CD1c-positive myeloid dendritic cell (primary cell): ENCODE measurements around the gene WNT7A.

ENCODE experiments used
- DNase-seq: peaks from one replicate; pipeline ENCODE4 v3.0.0-alpha.2; 2016; ENCODE audit errors: extremely low spot score

Gene WNT7A

DNA sequence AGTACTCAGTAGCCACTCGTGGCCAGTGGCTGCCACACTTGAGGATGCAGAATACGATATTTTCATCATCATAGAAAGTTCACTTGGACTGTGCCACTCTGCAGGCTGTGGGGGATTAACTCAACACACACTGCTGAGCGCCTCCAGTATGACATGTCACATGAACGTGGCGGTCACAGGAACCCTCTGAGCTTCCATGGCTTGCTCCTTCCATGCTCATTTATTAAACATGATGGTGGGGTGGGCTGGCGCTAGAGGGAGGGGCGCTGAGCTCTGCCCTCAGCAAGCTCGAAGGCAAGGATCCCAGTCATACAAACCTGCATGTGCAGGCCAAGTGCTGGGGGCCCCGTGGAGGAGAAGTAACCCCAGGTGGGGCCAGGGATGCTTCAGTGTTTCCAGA lies 85.5 kb downstream of the WNT7A start:
- DNase-seq, result no peak

DNA sequence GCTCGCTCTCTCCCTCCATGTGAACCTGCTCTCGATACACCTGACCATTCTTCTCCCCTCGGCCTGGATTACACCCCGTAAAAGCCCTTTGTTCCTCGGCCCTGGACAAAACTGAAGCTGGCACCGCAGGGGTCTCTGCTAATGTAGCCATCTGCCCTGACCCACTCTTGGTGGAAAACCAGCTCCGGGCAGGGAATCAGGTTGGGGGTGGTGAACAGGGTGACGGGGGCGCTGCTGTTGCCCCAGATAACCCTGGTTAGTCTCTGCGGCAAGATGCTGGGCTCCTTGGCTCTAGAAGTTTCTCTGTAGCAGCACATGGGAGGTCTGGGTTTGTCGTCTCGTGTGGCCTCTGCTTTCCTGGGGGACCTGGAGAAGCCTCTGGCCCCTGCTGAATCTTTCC lies 86.4 kb downstream of the WNT7A start:
- DNase-seq, result no peak

DNA sequence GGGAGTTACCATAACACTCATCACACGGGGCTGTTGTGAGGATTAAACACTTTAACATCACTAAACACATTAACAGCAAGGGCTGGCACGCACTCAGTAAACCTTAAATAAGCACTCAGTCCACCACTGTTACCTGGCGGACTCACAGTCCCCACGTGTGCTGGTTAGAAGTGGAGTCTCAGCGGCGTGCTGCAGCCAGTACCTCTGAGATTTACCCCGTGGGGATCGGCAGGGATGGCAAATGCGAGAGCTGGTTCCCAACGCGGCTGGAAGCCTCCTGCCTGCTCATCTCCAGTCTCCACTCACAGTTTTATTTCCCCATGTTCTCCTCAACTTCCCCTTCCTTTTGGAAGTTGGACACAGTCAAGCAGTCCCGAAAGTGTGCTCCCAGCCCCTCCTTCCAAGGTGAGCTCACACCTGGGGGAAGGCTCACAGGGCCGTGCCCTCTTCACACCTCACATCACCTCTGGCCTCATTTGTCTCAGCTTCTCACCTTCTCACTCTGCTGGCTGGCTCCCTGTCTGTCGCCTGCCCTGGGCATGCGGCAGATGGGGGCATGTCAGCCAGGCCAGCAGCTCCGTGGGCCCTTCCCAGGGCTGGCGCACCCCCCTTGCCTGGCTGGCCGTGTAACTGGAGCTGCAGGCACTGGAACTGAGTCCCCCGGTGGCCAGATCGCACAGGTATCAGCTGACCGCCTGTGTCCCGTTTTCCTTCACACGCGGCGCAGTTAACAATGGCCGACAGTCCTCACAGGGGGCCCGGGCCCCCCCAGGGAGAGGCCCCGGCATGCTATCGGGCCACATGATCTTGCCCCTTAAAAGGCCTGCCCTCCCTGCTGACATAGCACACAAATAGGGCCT lies 87.1 kb downstream of the WNT7A start:
- DNase-seq, result no peak

DNA sequence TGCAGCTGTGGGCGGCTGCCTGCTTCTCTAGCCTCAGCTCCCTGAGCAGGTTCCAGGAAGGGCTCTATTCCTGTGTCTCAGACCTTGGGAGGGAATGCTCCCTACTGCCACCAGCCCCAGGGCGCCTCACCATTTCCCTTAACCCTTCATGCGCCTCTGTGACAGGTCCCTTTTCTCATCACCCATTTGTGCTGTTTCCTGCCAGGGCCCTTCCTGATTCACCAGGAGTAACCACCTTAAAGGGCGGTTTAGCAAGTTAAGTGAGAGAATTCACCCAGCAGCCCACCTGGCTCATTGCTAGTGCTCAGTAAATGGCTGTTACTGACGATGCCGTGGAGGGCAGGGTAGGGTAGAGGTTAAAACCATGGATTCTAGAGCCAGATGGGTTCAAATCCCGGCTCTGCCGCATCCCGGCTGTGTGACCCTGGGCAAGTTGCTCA lies 87.8 kb downstream of the WNT7A start:
- DNase-seq, result no peak

DNA sequence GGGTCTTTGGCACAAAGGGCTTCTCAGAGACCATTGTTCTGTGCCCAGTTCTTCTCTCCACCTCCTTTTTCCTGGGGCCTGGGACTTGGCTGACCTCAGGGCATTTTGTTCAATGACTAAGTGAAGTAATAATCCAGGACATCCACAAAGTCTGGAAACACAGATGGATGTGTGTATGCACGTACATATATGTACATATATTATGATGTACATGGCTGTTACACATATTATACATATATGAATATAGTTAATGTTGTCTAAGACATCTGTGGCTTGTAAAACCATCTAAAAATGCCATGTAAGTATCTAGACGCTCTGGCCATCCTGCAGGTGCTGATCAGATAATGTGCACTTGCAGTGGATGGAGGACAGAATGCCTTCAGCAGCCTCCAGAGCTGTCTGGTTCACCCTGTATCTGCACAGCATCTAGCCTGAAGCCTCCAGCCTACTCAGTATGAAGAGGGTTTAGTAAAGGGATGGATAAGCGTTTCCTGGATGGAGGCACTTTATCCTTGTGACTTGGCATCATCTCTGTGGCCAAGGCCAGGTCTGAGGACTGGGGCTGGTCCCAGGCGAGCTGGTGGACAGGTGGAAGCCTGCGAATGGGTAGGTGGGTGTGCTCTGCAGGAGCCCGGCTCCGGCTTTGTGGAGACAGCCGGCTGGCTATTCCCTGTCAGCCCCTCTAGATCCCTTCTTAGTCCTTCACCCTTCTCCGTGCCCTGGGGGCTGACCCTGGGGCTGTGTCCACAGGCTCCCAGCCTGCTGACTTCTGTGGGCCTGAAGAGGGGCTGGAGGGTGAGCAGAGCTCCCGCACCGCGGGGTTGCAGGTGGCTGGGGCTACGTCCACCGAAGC lies 88.4 kb downstream of the WNT7A start:
- no peak for DNase-seq

DNA sequence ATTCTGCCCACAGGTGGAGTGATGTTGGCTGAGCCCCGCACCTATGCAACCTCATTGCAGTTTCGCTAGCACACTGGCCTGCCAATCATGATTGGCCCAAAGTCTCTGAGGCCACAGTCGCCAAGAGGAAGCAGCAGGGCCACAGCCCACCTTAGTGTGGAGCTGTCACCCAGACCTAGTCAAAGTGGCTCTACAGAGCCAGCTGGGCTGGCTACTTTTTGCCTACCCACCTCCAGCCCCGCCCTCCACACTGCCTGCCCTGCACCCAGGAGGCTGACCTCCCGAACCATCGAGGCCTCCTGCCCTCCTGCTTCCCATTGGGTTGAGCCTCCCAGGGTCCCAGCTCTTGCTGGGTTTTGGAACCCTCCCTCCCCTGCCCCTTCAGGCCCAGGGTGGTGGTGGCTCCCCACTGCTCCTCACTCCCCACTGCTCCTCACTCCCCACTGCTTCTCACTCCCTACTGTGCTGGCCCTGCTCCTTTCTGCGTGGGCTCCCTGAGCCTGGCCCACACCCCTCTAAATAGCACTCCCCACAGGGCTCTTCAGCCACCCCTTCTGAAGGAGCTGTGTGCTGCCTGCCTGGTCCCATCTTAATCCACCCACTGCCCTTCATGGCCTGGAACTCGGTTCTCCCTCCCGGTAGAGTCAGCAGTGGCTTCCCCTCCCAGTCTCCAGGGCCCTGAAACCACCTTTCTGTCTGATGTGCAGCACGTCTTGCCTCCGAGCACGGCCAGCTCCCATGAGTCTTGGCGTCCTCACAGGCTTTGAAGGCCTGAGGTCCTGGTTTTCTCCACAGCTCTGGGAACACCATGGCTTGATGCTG lies 89.3 kb downstream of the WNT7A start:
- no peak for DNase-seq

DNA sequence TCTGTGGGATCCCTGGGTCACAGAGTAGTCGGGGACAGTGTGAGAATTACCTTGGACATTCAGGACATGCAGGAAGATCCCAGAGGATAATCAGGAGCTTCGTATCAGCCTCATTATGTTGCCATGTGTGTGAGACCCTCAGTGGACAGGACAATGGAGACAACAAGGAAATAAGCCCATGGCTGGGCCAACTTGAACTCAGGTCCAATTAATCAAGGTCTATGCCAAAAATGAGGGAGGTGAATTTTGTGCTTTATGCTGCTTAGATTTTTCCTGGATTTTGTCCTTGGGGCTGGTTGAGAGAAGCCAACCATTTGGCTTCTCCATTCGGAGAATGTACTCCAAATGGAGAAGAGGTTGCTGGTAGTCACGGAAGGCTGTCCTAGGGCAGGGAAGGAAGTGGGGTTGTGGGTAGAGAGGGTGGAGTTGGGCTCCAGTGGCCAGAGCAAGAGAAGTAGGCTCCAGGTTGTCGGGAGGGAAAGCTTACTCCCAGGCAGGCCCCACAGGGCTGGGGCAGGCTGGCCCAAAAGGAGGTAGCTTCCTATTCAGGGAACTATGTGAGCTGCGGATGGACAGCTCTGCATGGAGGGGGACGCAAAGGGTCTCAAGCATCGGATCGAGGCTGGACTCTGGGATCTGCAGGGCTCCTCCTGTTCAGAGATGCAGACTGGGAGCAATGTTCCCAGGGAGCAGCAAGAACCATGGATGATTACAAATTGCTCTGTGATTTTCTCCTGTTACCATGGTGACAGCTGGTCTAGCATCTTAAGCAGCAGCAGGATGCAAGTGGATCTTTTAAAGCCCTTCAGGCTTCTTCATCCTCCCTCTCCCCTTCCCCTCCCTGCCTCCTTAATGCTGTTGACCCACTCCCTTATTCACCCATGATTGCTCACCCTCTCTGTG lies 91.1 kb downstream of the WNT7A start:
- DNase-seq, result no peak

DNA sequence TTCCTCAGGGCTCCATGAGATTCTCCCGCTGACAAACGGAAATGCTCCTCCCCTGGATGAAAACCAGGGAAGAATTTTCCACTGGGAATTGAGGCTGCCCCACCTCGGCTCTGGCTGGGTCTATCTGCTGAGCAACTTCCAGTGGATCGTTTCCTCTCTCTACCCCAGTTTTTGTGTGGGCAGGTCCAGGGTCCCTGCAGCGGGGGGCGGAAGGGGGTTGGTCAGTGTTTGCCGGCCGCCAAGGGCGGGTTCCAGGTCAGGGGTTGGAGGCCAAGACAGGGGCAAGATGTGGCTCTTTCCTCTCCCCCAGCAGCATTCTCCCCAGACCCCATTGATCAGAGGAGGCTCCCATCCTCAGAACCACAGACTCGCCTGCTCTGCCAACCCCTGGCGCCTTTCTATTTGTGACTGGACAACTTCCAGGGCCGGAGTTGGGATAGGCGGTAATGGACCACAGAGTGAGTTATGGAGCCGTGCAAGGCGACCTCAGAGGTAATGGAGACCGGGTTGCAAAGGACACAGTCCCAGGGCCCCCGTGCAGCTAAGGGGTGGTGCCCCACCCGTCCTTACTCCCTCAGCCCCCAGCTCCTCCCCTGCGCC lies 92.2 kb downstream of the WNT7A start:
- no peak for DNase-seq

DNA sequence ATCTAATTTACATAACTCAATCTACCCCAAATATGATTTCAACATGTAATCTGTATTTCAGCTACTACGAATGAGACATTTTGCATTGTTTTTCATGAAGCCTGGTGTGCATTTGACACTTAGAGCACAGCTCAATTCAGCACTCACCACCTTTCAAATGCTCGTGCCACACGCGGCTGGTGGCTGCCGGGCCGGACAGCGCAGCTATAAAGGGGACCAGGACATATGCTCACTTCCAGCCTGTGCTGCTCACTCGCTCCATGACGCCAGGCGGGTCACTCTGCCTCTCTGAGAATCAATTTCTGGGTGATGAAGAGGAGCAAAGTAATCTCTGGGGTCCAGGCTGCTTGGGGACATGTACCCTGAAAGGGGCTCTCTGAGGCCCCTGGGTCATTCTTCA lies 93.1 kb downstream of the WNT7A start:
- DNase-seq, result no peak

DNA sequence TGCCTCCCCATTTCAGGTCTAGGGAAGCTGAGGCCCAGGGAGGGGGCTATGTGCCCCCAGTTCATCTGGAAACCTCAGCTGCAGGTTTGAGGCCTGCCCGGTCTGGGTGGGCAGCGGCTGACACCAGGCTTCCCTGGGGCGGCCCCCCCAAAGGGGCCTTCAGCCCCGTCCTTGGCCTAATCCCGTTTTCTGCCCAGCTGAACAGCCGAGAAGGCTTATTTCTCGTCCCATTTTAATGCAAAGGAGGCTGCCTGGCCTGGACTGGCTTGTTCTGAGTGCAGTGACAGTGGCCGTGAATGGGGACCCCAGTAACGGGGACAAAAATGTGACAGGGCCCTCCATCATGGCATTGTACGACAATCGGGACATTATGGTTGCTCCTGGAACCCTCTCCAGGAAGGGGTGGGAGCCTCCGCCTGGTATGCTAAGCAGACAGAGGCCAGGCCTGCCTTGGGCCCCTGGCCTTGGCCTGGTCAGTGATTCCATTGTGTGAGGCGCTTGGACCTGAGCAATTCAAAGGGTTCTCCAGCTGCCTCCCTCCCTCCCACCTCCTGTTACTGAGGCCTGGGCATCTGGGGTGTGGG lies 93.9 kb downstream of the WNT7A start:
- no peak for DNase-seq

DNA sequence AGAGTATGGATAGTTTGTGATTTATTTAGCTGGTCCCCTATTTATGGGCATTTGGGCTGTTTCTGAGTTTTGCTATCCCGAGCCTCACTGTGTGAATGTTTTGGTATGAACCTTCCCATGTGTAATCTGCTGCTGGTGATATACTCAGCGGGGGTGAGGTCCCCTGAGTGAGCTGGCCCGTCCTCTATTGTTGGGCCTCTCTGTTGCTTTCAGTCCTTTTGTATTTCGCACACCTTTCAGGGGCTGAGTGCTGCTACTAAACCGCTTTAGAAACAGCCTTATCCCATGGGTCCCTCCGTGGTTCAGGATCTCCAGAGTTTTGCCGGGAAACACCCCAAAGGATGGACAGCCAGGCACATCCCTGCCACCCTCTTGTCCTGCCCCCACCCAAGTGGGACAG lies 94.5 kb downstream of the WNT7A start:
- no peak for DNase-seq

DNA sequence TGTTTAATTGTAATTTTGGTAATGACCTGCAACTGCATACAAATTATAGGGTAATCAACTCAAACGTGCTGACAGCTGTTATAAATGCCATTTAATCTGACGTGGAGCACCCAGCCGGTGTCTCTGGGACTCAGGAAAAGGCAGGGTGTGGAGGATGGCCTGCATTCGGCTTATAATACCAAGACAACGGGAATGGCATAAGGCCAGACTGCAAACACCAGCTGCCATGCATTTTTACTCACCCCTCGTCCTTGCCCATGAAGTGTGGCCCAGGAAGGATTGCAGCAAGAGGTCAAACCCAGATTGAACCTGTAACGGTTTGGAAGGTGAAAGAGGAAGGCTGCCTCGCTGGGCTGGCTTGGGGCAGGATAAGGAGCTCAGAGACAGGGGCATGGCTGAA lies 96.4 kb downstream of the WNT7A start:
- DNase-seq, result no peak

DNA sequence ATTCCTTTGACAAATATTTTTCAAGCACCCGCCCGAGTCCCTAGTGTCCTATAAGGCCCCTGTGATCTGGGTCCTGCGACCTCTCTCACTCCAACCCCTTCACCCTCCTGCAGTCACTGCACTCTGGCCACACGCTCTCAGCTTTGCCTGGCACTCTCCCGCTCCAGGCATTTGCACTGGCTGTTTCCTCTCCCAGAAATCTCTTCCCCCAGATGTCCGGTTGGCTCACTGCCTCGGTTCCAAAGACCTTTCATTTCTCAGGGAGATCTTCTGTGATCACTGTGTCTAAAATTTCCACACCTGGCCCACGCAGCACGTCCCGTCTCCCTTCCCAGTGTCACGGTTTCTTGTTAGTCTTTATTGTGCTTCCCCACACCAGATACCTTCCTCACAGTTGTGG lies 97.4 kb downstream of the WNT7A start:
- DNase-seq, result no peak

DNA sequence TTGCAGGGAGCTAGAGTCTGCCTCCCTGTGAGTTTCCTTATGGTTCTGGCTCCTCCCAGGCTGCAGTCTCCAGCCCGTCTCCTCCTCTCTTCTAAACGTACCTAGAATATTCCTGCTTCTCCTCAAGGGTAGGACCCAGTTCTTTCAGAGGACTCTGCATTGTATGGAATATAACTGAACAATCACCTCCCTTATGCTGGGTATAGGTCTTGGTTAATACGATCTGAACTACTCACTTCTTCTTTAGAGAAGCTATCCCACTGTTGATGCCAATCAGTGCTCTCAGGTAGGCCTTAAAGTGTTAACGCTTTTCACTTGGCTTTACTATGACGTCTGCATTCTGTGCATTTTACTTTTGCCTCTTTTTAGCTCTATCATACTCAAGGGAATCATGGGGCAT lies 98.5 kb downstream of the WNT7A start:
- no peak for DNase-seq

DNA sequence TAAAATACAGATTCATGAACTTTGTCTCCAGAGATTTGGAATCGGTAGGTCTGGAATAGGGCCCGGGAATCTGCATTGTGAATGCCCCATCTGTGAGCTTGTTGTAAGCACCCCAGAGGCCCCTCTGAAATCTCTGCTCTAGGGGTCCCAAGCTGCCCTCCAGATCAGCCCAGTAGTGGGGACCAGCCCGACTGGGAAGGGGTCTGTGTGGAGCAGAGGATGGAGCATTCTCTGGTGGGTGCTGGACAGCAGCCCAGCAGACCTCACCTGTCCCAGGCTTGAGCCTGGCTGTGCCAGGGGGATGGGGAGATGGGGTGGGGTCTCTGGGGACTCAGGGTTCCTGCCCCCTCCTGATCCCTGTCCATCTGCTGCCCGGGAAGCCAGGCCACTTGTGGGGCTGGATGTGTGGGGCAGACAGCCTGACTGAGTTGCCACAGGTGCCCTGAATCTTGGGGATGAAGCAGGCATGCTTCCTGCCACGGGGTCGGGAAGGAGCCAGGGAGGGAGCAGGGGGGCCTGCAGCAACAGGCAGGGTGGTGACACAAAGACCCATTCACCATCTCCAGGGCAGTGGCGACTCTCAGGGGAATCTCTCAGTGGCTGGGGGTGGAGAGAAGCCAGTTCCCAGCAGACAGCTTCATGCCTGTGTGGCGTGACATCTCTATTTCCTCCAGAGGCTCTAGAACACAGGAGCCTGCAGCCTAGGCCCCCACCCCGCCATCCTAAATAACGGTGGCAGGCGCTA lies 99.3 kb downstream of the WNT7A start:
- no peak for DNase-seq

DNA sequence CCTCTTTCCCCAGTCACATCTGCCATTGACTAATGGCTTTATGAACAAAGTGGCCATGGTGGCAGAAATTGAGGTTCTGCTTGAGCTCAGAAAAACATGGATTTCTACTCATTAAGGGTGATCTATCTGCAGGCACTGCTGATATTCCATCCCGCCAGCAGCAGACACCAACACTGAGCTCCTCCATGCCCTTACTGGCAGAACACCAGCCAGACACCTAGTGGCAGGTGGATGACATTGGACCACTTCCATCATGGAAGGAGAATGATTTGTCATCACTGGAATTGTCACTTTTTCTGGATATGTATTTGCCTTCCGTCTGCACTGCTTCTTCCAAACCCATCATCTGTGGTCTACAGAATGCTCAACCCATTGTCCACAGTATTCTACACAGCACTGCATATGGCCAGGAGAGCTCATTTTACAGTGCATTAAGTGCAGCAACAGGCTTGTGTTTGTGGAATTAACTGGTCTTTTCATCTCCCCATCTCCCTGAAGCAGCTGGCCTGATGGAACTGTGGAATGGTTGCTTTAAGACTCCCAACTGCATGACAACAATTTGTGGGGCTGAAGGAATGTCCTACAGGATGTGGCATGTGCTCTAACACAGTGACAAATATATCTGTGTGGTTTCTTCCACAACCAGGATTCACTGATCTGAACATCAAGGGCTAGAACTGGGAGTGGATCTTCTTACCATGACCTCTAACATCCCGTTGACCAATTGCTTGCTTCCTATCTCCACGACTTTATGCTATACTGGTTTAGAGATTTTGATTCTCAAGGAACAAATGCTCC lies 103.4 kb downstream of the WNT7A start:
- no peak for DNase-seq

DNA sequence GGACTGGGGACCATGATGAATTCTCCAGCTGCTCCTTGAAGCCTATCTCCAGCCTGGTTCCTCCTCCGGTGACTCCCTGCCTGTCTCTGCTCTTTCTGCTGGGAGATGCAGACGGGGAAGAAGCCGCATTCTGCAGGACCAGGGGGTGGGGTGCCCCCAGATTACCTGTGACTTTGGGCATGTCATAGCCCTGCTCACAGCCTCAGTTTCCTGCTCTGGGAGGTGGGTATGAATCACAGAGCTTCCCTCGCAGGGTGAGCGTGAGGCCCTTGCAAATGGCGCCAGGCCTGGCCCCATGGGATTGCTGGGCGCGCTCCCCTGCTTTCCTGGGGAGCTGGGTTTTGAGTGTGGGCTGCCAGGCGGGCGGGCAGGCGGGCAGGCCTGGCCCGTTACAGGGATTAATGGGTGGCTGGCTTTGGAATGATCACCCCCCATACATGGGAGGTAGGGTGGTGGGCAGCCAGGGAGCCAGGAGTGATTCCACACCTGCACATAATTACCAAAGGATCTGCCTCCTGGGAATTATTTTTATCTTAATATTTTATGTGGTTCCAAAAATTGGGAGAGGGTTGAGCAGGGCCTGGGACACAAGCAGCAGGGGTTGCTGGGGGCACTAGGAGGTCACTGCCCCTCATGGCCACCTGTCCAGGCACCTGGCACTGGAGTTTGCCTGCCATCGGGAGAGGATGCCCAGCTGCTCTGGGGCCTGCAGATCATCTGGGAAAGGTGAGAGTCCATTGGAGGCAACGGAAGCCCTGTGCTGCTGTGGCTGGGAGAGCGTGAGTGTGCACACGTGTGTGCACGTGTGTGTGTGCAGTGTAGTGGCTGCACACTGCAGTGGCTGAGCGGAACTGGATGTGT lies 106.8 kb downstream of the WNT7A start:
- no peak for DNase-seq

DNA sequence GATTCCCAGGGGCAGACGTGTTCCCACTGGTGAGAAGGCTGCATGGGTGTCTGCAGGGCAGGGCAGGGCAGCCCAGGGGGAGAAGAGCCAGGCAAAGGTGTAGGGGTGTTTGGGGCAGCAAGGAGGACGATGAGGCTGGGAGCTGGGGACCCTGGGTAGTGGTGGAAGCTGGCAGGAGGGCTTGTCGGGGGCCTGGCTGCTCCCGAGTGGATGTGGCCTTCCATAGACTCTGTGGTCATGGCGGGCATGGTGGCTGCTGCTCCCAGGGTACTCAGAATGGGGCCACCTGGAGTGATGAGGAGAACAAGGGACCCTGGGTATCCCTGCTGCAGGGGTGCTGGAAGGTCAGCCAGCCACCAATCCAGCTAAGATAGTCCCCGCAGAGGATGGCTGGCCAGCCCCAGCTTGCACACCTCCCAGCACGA lies 107.5 kb downstream of the WNT7A start:
- DNase-seq, result no peak
